Urinary bladder (tissue), 2 donors: ENCODE measurements around the gene GOLGA8N. TPM values are rescaled to one million over a fixed set of nuclear protein-coding genes. Genes with fewer than 3 reads are reported as not detected.

Experiments used
- polyA plus RNA-seq: library from polyadenylated mRNA; stranded (reverse); fragments of 200-250 nt; gene quantifications from one replicate; pipeline ENCODE4 v1.2.3, GENCODE V29; 2013
- small RNA-seq: library from RNA; depleted of rRNA; stranded (forward); fragments of <200 nt; gene quantifications from one replicate; pipeline ENCODE3, GENCODE V24; 2014
- total RNA-seq: library from RNA; depleted of rRNA; stranded (reverse); fragments of >200 nt; gene quantifications from one replicate; pipeline ENCODE4 v1.2.3, GENCODE V29; 2014
- donor health status: healthy.

GOLGA8N gene
- total and polyA plus RNA-seq, 2 donors, result 5.5 to 22.3 TPM

Small RNA genes within 50 kb of the gene (small RNA-seq; reads per million reads assigned to genes)
- not detected for gene RN7SL286P

Other genes with a start within 250 kb of the GOLGA8N start
- 0.53 TPM for gene GOLGA8K, start 190.2 kb upstream of the GOLGA8N start, total RNA-seq
- 0.22 TPM for gene GOLGA8K, start 190.2 kb upstream of the GOLGA8N start, polyA plus RNA-seq
- 1.7 TPM for gene GOLGA8O, start 137.8 kb upstream of the GOLGA8N start, total RNA-seq
- 0.63 TPM for gene GOLGA8O, start 137.8 kb upstream of the GOLGA8N start, polyA plus RNA-seq
- gene ARHGAP11A, start 22.0 kb downstream of the GOLGA8N start, total RNA-seq, result 41.8 TPM
- 1.5 TPM for gene ARHGAP11A, start 22.0 kb downstream of the GOLGA8N start, polyA plus RNA-seq
- gene SCG5, start 48.3 kb downstream of the GOLGA8N start, total RNA-seq, result 14.9 TPM
- 2.4 TPM for gene SCG5, start 48.3 kb downstream of the GOLGA8N start, polyA plus RNA-seq
- 8.7 TPM for gene GREM1, start 124.5 kb downstream of the GOLGA8N start, total RNA-seq
- 1.2 TPM for gene GREM1, start 124.5 kb downstream of the GOLGA8N start, polyA plus RNA-seq